ENCODE measurements around the gene IL18RAP. TPM values are rescaled to one million over a fixed set of nuclear protein-coding genes. Genes with fewer than 3 reads are reported as not detected.

The IL18RAP gene
- total RNA-seq, 1 donor from 2014 or later = not detected

GRCh38 chr2:102438111-102438510 is 15.2 kb downstream of the IL18RAP start:
- no peak for TF ChIP-seq CTCF (IDR thresholded peaks at IDR 0.05; ENCODE audit: insufficient read depth, low read length, poor library complexity, severe bottlenecking)
- DNase-seq (ENCODE audit: low read depth) = no peak
- H3K4me3 ChIP-seq (ENCODE audit: low read depth, low read length) = no peak overlapping the region
- H3K27me3 ChIP-seq (ENCODE audit: control insufficient read depth, insufficient read depth, low read length) = no peaks in the 10 kb centered on the region
- H3K36me3 ChIP-seq (ENCODE audit: control insufficient read depth, insufficient read depth, low read length) = no peaks in the 10 kb centered on the region

- no peak for TF ChIP-seq CTCF (IDR thresholded peaks at IDR 0.05; ENCODE audit: insufficient read depth, low read length, poor library complexity, severe bottlenecking)
- Histone ChIP-seq H3K4me3 (ENCODE audit: low read depth, low read length) (no peak overlapping the region), H3K27me3 (ENCODE audit: control insufficient read depth, insufficient read depth, low read length) (no peaks in the 10 kb centered on the region), H3K36me3 (ENCODE audit: control insufficient read depth, insufficient read depth, low read length) (no peaks in the 10 kb centered on the region)
- no peak for DNase-seq (ENCODE audit: low read depth)
Observed at GRCh38 chr2:102438578-102438977, 15.6 kb downstream of the IL18RAP start.

GRCh38 chr2:102439065-102439695 is 16.2 kb downstream of the IL18RAP start:
- no peaks in the 10 kb centered on the region for H3K36me3 ChIP-seq (ENCODE audit: control insufficient read depth, insufficient read depth, low read length)
- no peak overlapping the region for H3K4me3 ChIP-seq (ENCODE audit: low read depth, low read length)
- TF ChIP-seq CTCF (IDR thresholded peaks at IDR 0.05; ENCODE audit: insufficient read depth, low read length, poor library complexity, severe bottlenecking) = no peak
- peak; percentile 82 for DNase-seq (ENCODE audit: low read depth)
- H3K27me3 ChIP-seq (ENCODE audit: control insufficient read depth, insufficient read depth, low read length) = no peaks in the 10 kb centered on the region

GRCh38 chr2:102442967-102443828 is 20.2 kb downstream of the IL18RAP start:
- no peak for DNase-seq (ENCODE audit: low read depth)
- Histone ChIP-seq H3K4me3 (ENCODE audit: low read depth, low read length) (no peak overlapping the region), H3K36me3 (ENCODE audit: control insufficient read depth, insufficient read depth, low read length) (no peaks in the 10 kb centered on the region)

GRCh38 chr2:102444233-102444632 is 21.3 kb downstream of the IL18RAP start:
- no peak overlapping the region for H3K4me3 ChIP-seq (ENCODE audit: low read depth, low read length)
- no peaks in the 10 kb centered on the region for H3K36me3 ChIP-seq (ENCODE audit: control insufficient read depth, insufficient read depth, low read length)
- H3K27me3 ChIP-seq (ENCODE audit: control insufficient read depth, insufficient read depth, low read length) = no peaks in the 10 kb centered on the region
- DNase-seq (ENCODE audit: low read depth) = no peak
- no peak for TF ChIP-seq CTCF (IDR thresholded peaks at IDR 0.05; ENCODE audit: insufficient read depth, low read length, poor library complexity, severe bottlenecking)

More at GRCh38 chr2:102442967-102443828, 20.2 kb downstream of the IL18RAP start:
- no peaks in the 10 kb centered on the region for H3K27me3 ChIP-seq (ENCODE audit: control insufficient read depth, insufficient read depth, low read length)
- TF ChIP-seq CTCF (IDR thresholded peaks at IDR 0.05; ENCODE audit: insufficient read depth, low read length, poor library complexity, severe bottlenecking) = peak; percentile 70
